ENCODE results near the gene RRN3.
"Not testable (repeated sequence)": the region's sequence is repeated elsewhere in the genome, so short reads cannot be mapped to it uniquely, and the experiment has no call there.

The RRN3 gene

DNA sequence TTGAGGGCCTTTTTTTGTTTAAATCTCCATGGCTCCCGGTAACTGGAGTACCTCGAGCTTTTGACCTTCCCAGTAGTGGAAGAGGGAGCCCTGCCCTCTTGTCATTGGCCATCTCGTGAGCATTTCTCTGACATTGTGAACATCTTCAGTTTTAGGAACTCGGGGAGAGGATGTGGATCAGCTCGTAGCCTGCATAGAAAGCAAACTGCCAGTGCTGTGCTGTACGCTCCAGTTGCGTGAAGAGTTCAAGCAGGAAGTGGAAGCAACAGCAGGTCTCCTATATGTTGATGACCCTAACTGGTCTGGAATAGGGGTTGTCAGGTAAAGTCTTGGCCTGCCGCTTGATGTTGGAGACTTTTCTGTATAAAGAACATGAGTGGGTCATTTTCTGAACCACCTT lies 62.5 kb downstream of the RRN3 start:
- TF ChIP-seq, protein P1, sequence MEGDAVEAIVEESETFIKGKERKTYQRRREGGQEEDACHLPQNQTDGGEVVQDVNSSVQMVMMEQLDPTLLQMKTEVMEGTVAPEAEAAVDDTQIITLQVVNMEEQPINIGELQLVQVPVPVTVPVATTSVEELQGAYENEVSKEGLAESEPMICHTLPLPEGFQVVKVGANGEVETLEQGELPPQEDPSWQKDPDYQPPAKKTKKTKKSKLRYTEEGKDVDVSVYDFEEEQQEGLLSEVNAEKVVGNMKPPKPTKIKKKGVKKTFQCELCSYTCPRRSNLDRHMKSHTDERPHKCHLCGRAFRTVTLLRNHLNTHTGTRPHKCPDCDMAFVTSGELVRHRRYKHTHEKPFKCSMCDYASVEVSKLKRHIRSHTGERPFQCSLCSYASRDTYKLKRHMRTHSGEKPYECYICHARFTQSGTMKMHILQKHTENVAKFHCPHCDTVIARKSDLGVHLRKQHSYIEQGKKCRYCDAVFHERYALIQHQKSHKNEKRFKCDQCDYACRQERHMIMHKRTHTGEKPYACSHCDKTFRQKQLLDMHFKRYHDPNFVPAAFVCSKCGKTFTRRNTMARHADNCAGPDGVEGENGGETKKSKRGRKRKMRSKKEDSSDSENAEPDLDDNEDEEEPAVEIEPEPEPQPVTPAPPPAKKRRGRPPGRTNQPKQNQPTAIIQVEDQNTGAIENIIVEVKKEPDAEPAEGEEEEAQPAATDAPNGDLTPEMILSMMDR (conservative IDR thresholded peaks at IDR 0.05): no peak
- H3K27ac ChIP-seq: no peak overlapping the region

DNA sequence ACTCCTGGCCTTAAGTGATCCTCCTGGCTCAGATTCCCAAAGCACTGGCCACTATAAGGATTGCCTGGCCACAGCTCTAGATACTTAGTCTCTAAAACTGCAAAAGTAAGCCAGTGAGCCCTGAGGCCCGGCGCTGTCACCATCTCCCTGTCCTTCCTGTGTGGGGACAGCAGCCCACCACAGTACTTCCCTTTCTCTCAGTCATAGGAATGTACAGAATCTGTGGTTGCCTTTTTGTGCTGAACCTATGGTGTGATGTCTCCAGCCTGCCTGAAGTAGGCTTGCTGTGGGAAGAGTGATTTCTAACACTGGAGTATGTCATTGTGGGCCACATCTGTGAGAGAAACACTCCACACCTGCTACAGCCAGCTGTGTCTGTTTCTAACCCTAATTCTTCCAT lies 62.9 kb downstream of the RRN3 start:
- H3K27ac ChIP-seq: no peak overlapping the region
- TF ChIP-seq, protein P1 (conservative IDR thresholded peaks at IDR 0.05): no peak

DNA sequence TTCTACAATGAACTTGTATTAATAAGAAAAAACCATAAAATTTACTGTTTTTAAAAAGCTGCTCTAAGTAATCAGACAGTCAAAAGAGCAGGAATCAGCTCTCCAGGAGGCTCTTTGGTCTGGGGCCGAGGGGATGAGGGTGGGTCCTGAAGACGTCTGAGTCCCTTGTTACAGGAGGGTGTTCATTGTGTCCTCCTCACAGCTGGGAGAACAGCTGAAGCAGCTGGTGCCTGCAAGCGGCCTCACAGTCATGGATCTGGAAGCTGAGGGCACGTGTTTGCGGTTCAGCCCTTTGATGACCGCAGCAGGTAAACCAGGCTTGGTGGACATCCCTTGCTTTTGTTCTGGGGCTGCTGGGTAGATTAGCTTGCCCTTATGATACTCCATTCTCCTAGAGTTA lies 64.3 kb downstream of the RRN3 start:
- not testable (repeated sequence) for H3K27ac ChIP-seq

DNA sequence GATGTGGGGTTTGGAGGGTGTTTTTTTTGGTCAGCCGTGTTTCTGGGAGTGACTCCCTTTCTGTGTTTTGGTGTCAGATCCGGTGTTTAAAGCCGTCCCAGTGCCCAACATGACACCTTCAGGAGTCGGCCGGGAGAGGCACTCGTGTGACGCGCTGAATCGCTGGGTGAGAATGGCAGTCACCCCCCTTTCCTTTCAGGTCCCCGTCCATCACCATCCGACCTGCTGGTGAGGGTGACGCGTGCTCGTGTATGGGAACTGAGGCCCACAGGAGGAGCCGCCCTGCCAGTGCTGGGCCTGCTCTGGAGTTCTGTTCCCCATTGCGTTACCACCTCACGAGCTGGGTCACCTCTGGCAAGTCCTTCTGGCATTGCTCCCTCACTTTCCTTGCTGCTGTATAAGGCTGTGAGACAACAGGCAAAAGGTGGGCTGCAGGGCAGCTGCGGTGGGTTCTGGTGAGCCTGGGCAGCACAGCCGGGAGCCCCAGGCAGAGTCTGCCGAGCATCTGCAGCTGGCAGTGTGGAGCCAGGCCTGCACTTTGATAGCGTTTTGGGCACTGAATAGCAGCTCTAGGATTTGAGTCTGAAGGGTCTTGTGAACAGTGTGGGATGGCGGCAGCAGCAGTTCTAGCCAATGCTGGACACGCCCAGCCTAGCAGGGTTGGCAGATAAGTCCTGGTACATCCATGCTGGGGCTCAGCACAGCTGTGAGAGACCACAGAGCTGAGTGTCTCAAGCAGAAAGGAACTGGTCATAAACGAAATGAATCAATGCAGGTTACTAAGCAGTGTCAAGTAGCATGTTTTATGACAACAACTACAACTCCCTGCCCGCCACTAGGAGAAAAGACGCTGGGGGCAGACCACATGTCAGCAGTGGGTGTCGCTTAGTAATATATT lies 65.0 kb downstream of the RRN3 start:
- not testable (repeated sequence) for H3K27ac ChIP-seq

DNA sequence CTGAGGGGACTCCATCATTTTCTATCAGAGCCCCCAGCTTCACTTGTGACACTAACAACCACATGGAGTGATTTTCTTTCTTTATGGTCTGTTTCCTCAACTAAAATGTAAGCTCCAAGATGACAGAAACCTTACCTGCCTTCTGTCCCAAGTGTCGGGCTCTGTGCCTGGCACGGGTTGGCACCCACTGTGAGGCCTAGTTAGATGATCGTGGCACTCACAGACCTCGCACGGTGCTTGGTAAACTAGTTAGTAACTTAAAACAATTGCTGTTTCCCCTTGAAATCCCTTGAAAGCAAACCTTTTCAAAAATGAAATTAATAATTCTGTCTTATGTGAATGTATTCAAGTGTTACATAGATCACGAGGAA lies 65.7 kb downstream of the RRN3 start:
- not testable (repeated sequence) for H3K27ac ChIP-seq

DNA sequence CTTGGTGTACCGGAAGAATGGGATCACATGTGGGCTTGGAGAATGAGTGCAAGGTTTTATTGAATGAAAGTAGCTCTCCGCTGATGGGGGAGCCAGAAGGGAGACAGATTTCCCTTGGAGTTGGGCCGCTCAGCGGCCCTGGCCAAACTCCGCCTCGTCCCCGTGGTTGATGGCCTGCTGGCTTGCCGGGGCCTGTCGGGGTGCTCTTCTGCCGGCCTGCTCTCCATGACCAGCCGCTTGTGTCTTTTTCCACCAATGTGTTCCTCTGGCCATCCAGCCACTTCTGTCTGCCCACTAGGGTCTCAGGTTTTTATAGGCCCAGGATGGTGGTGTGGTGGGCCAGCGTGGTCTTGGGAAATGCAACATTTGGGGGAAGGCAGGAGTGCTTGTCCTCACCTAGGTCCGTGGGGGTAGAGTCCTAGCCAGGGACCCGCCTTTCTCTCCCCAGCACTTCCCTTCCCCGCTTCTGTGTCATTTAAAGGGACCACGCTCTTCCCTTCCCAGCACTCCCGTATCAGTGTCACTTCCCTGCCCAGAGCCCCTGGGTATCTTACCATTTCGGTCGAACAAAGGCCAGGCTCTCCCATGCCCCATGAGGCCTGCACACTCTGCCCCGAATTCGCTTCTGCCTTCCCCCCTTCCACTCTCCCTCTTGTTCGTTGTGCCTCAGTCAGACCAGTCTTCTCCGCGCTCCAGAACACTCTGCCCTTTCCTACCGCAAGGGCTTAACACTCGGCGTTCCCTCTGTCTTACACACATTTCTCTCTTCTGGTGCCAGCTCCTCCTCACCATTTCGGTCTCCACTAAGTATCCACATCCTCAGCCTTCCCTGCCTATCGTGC lies 66.3 kb downstream of the RRN3 start:
- H3K27ac ChIP-seq: not testable (repeated sequence)

DNA sequence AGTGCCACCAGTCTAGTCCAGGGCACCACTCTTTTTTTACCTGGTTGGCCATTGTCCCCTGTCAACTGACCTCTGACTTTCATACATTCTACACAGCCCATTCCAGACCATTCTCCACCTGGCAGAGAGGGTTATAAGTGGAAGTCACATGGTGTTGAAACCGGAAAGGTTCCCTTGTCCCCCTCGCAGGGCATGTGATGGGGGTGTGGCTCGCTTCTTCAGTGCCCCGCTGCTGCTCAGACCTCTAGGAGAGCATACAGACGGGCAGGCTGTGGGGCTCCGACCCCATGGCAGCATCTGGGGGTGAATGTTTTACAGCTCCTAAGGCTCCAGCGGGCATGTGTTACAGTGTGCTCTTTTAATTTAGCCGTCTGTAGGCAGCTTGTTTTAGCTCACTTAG lies 67.0 kb downstream of the RRN3 start:
- H3K27ac ChIP-seq: not testable (repeated sequence)

DNA sequence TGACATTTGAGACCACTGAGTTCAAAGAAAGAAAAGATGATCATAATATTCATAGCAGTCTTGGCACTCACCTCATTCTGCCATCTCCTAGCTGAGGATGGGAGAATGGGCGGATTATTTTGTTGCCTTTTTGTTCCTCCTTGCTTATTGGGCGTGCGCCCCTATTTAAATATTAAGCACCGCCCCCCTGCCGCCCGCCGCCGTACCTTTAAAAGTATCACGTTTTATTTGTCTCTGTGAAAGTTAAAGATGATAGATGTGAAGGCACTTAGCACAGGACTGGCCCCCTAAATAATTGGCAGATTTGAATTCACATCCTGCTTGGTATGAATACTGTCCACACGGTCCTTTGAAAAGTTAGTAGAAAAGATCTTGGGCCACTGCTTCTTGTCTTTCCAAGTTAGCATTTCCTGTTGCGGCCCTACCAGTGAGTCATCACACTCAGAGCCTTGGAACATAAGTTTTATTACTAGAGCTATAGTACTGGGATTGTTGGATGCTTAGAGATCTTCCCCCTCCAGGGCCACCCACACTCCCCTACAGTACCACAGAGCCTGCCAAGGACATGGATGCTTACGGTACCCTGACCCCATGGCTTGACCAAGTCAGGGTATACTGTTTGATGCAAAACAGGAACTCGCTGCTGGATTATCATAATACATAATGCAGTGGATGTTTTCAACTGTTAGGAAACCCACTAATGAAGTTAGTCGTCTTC lies 68.7 kb downstream of the RRN3 start:
- H3K27ac ChIP-seq: not testable (repeated sequence)

DNA sequence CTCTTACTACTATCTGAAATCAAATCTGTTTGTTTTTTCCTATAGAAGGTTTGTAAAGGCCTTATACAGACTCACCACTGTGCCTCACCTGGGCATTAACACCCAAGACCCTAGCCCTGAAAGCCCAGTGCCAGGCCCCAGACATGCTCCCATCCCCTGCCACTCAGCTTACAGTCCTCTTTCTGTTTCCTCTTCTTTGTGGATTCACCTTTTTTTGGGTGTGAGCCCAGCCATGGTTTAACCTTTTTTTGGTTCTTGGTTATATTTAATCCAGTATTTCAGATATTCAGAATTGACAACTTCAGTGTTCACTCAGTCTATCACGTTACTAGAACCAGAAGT lies 69.2 kb downstream of the RRN3 start:
- not testable (repeated sequence) for H3K27ac ChIP-seq

DNA sequence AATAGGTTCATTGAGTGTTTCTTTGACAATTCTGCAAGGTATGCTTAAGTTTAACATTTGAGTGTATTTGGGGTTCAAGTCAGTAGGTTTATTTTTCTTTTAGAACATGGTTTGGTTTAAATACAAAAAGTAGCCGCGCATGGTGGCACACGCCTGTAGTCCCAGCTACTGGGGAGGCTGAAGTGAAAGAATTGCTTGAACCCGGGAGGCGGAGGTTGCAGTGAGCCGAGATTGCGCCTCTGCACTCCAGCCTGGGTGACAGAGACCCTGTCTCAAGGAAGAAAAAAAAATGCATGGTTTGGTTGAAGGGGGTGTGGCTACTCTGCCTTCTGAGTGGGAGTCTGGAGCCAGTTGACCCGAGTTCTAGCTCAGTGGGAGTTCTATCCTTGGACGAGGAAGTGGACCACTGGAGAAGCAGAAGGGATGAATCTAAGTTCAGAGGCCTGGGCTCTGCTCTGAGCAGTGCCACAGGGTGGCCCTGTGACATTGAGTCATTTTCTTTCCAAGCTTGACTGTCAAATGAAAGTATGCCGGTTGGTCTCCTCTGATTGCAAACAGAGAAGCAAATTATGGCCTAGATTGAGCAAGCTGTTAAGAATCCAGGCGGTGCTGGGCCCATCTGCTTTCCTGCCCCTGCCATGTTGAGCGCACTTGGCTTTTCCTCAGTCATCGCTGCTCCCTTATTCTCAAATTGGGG lies 70.5 kb downstream of the RRN3 start:
- not testable (repeated sequence) for H3K27ac ChIP-seq

DNA sequence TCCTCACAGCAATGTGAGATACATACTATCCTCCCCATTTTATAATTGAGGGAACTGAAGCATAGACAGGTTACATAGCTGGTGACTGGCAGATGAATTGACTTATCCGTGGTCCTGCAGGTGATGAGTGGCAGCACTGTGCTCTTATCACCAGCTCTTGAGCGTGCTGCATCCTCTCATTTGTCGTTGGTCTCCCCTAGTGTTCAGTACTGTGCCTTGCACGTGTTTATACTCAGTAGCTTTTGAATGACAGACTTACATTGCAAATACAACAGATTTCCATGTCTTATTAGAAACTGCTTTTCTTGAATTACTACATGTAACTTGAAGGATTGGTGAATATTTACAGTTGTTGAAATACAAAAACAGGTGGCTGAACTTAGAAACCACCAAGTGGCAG lies 71.9 kb downstream of the RRN3 start:
- not testable (repeated sequence) for H3K27ac ChIP-seq
- TF ChIP-seq, protein P1 (conservative IDR thresholded peaks at IDR 0.05): peak; percentile 54

DNA sequence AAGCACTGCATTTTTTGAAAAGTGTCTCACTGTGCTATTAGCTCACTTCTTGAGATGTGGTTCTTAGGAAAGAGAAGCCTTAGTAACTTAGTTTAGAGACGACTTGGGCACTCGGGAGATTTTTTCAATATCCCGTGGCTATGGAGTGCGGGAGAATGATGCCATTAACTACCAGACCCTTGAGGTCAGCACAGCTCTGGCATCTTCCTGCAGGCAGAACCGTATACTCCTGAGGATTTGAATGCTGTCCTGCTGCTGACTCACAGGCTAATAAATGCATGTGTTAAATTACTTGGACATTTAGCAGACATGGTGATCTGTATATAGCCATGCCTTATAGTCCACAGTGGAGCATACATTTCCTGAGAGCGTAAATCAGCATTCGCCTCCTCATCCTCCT lies 72.6 kb downstream of the RRN3 start:
- not testable (repeated sequence) for H3K27ac ChIP-seq

DNA sequence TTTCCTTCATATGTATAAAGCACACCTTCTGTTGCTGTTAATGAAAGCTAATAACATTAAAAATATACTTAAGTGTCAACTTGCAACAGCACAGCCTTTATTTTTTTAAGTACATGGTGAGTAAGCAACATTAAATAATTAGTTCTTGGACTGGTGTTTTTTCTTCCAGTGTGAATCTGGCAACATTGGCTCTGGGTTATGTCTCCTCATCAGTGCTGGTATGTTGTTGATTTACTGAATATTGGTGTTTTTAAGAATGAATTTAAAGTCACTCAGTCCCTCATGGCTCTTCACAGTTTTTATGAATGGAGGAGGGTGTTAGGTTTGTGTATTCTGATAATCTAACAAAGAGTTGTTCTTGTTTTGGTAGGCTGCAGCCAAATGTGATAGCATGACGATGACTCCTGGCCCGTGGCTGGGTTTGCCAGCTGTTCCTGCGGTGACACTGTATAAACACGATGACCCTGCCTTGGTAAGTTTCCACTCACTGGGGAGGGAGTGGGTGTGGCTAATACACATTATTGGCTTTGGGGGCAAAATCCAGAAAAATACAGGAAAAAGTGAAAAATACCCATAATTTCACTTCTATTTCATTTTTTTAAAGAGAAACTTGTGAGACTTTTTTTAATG lies 77.0 kb downstream of the RRN3 start:
- not testable (repeated sequence) for H3K27ac ChIP-seq

DNA sequence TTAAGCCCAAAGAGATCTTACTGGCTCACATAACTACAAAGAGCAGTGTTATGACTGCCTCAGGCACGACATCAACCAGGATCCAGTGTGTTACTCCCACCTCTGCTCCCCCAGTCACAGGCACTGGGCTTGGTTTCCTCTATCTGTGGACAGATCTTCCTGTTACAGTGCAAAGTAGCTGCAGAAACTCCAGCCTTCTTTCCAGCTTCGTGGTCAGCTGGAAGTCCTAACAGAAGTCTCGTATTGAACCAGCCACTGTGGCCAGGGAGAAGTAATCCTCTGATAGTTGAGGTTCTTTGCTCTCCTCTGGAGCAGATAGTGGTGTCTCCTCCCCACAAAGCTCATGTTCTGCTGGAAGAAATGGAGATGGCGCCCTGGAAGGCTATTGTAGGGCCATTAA lies 77.7 kb downstream of the RRN3 start:
- not testable (repeated sequence) for H3K27ac ChIP-seq

DNA sequence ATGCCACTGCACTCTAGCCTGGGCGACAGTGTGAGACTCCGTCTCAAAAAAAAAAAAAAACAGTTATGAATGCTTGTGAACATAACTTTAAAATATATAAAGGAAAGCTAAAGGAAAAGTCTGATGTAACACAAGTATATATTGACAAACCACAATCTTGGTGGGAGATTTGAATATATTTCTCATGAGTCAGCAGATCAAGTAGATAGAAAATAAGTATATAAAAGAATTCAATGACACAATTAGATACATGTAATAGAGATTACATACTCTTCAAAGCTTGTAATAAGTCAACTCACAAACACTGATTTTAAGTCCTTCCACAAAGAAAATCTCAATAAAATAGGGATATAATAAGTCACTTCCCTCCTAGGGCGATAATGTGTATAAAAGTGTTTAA lies 78.4 kb downstream of the RRN3 start:
- H3K27ac ChIP-seq: not testable (repeated sequence)

DNA sequence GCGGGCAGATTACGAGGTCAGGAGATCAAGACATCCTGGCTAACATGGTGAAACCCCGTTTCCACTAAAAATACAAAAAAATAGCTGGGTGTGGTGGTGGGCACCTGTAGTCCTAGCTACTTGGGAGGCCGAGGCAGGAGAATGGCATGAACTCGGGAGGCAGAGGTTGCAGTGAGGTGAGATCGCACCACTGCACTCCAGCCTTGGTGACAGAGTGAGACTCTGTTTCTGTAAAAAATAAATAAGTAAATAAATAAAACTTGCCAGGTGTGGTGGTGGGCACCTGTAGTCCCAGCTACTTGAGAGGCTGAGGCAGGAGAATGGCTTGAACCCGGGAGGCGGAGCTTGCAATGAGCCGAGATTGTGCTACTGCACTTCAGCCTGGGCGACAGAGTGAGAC lies 81.1 kb downstream of the RRN3 start:
- H3K27ac ChIP-seq: not testable (repeated sequence)

Measured in VCaP (cell line).